ENCODE measurements around the gene SPTAN1. TPM values are rescaled to one million over a fixed set of nuclear protein-coding genes. Genes with fewer than 3 reads are reported as not detected.

SPTAN1 gene
- total and polyA plus RNA-seq, 8 donors: 58.6 to 155 (median 90.9) TPM

- FAIRE-seq (no peak), ATAC-seq (no peak), DNase-seq (no peak)
- H3K4me1 ChIP-seq: no peaks in the 10 kb centered on the region
- intact Hi-C loops (cut with DNase I): no loop called here
- H3K4me3 ChIP-seq: no peak overlapping the region
- H3K27me3 ChIP-seq: no peaks in the 10 kb centered on the region
- no peaks in the 10 kb centered on the region for H3K9me3 ChIP-seq
- H3K27ac ChIP-seq: no peak overlapping the region
- WGBS, 2 donors: 94 to 96% methylated on average over 9 of the region's 9 CpGs
- TF ChIP-seq CTCF (IDR thresholded peaks at IDR 0.05): no peak
- peaks cover 0 to 47% (median 13%) of the 10 kb centered on the region in 3 donors for H3K36me3 ChIP-seq
Measured at GRCh38 chr9:128512820-128513219, 39.6 kb upstream of the SPTAN1 start.

- Histone ChIP-seq H3K27me3 (no peaks in the 10 kb centered on the region), H3K36me3 (peaks cover 0 to 29% (median 13%) of the 10 kb centered on the region in 3 donors), H3K4me1 (no peaks in the 10 kb centered on the region), H3K27ac (no peak overlapping the region), H3K4me3 (no peak overlapping the region), H3K9me3 (no peaks in the 10 kb centered on the region)
- FAIRE-seq: no peak
- TF ChIP-seq CTCF (IDR thresholded peaks at IDR 0.05): no peak
- ATAC-seq: no peak
- intact Hi-C loops (cut with DNase I): no loop called here
- no peak for DNase-seq
- WGBS, 2 donors: 92 to 93% methylated on average over 6 of the region's 6 CpGs
Measured at GRCh38 chr9:128521956-128522355, 30.4 kb upstream of the SPTAN1 start.

- Histone ChIP-seq H3K4me3 (no peak overlapping the region), H3K27me3 (no peaks in the 10 kb centered on the region), H3K4me1 (no peaks in the 10 kb centered on the region), H3K36me3 (peaks cover 0 to 29% (median 18%) of the 10 kb centered on the region in 3 donors), H3K9me3 (no peaks in the 10 kb centered on the region), H3K27ac (no peak overlapping the region)
- DNase-seq (peak in 1 of 6 donors; percentile 58), ATAC-seq (no peak), FAIRE-seq (no peak)
- 65 to 69% methylated on average over 13 of the region's 13 CpGs for WGBS, 2 donors
- TF ChIP-seq CTCF (IDR thresholded peaks at IDR 0.05): no peak
- intact Hi-C loops (cut with DNase I): no loop called here
Measured at GRCh38 chr9:128523199-128523925, 29.0 kb upstream of the SPTAN1 start.

- Histone ChIP-seq H3K9me3 (no peaks in the 10 kb centered on the region), H3K4me1 (no peaks in the 10 kb centered on the region), H3K27me3 (no peaks in the 10 kb centered on the region), H3K27ac (no peak overlapping the region), H3K36me3 (peaks cover 0 to 32% (median 22%) of the 10 kb centered on the region in 3 donors), H3K4me3 (no peak overlapping the region)
- TF ChIP-seq CTCF (IDR thresholded peaks at IDR 0.05): no peak
- ATAC-seq (no peak), DNase-seq (no peak), FAIRE-seq (no peak)
- intact Hi-C loops (cut with DNase I): no loop called here
- WGBS, 2 donors: 87 to 91% methylated on average over 2 of the region's 2 CpGs
Measured at GRCh38 chr9:128526720-128527119, 25.7 kb upstream of the SPTAN1 start.

GRCh38 chr9:128528445-128529160 is 23.8 kb upstream of the SPTAN1 start:
- no peaks in the 10 kb centered on the region for H3K9me3 ChIP-seq
- peaks cover 0 to 45% (median 22%) of the 10 kb centered on the region in 3 donors for H3K36me3 ChIP-seq
- DNase-seq: no peak
- H3K4me1 ChIP-seq: no peaks in the 10 kb centered on the region
- no peak for TF ChIP-seq CTCF (IDR thresholded peaks at IDR 0.05)
- no peak overlapping the region for H3K4me3 ChIP-seq
- FAIRE-seq: no peak
- intact Hi-C loops (cut with DNase I): no loop called here
- no peak overlapping the region for H3K27ac ChIP-seq
- ATAC-seq: no peak
- no peaks in the 10 kb centered on the region for H3K27me3 ChIP-seq
- 95% methylated on average over 15 of the region's 15 CpGs for WGBS, 2 donors
